H1 (cell line): ENCODE measurements around the gene ZFAND3. TPM values are rescaled to one million over a fixed set of nuclear protein-coding genes. Genes with fewer than 3 reads are reported as not detected.

ENCODE experiments used
- CHD7 ChIP-seq: fragments of 300-600 bp; sonication (generic); IDR thresholded peaks from 2 replicates; pipeline ENCODE4 v1.7.1; 2012; ENCODE audit warnings: low read length, moderate library complexity, mild to moderate bottlenecking, inconsistent platforms; ENCODE audit not compliant: insufficient replicate concordance
- JUN ChIP-seq: IDR thresholded peaks from 2 replicates; pipeline ENCODE4 v1.6.1; 2011; ENCODE audit warnings: low read depth, mild to moderate bottlenecking, improper control_type of control experiment, low read length
- SAP30 ChIP-seq: fragments of 300-600 bp; sonication (generic); IDR thresholded peaks from 2 replicates; pipeline ENCODE4 v1.7.1; 2012; ENCODE audit warnings: low read length, moderate library complexity, mild to moderate bottlenecking, inconsistent platforms; ENCODE audit not compliant: insufficient read depth, insufficient replicate concordance
- SP1 ChIP-seq: IDR thresholded peaks from 2 replicates; pipeline ENCODE4 v1.6.1; 2011; ENCODE audit warnings: low read depth, low read length
- SP4 ChIP-seq: IDR thresholded peaks from 2 replicates; pipeline ENCODE4 v1.6.1; 2012; ENCODE audit warnings: low read length, inconsistent platforms
- SUZ12 ChIP-seq: fragments of 200-600 bp; sonication (generic); IDR thresholded peaks from 2 replicates; pipeline ENCODE4 v1.6.1; 2012; ENCODE audit warnings: mild to moderate bottlenecking, inconsistent platforms, low read length, moderate library complexity, mixed read lengths
- polyA plus RNA-seq, 7 experiments: library from polyadenylated mRNA; depleted of rRNA in 3 of 7; stranded (reverse) in 5 of 7; unstranded in 2 of 7; fragments of >200 nt in 5 of 7; fragments of 200-250 nt in 2 of 7; gene quantifications; 1 replicate in 5 of 7; 2 replicates in 1 of 7; 4 replicates in 1 of 7; pipeline versions ENCODE4 v1.2.1 to v1.2.3, GENCODE V29; 2011 to 2013; ENCODE audit warnings: missing spikeins in 2 of 7, mixed read lengths in 2 of 7
- total RNA-seq: library from RNA; stranded (reverse); fragmentation: NEBNext Ultra II Directional; extraction: Animal tissue kit (Norgen Biotek cat#: 25700); gene quantifications from 2 replicates; pipeline ENCODE4 v1.2.1, GENCODE V29; 2021

ZFAND3 gene
- total and polyA plus RNA-seq, 2 of the 8 experiments (the other 6 are each of a cell fraction or from before 2014, with no cell fraction given): 13.0 to 51.3 TPM

- no peak for TF ChIP-seq CHD7
- TF ChIP-seq SUZ12: no peak
- no peak for TF ChIP-seq SP4
- TF ChIP-seq JUN: no peak
- TF ChIP-seq SP1: no peak
- no peak for TF ChIP-seq SAP30
- TF ChIP-seq, all 59 proteins: peak for 0
Observed at GRCh38 chr6:38040254-38040653, 220.7 kb downstream of the ZFAND3 start (continued).
